Effector CD4-positive, alpha-beta T cell (primary cell): ENCODE results near the gene SRSF5.

Experiments used
- DNase-seq: peaks from one replicate; pipeline ENCODE4 v3.0.0-alpha.2; 2020

Gene SRSF5

DNA sequence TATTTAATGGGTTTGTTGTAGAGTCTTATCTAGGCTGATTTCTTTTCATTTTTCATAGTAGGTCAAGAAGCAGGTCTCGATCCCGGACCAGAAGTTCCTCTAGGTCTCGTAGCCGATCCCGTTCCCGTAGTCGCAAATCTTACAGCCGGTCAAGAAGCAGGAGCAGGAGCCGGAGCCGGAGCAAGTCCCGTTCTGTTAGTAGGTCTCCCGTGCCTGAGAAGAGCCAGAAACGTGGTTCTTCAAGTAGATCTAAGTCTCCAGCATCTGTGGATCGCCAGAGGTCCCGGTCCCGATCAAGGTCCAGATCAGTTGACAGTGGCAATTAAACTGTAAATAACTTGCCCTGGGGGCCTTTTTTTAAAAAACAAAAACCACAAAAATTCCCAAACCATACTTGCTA lies 4.2 kb downstream of the SRSF5 start:
- DNase-seq = no peak

DNA sequence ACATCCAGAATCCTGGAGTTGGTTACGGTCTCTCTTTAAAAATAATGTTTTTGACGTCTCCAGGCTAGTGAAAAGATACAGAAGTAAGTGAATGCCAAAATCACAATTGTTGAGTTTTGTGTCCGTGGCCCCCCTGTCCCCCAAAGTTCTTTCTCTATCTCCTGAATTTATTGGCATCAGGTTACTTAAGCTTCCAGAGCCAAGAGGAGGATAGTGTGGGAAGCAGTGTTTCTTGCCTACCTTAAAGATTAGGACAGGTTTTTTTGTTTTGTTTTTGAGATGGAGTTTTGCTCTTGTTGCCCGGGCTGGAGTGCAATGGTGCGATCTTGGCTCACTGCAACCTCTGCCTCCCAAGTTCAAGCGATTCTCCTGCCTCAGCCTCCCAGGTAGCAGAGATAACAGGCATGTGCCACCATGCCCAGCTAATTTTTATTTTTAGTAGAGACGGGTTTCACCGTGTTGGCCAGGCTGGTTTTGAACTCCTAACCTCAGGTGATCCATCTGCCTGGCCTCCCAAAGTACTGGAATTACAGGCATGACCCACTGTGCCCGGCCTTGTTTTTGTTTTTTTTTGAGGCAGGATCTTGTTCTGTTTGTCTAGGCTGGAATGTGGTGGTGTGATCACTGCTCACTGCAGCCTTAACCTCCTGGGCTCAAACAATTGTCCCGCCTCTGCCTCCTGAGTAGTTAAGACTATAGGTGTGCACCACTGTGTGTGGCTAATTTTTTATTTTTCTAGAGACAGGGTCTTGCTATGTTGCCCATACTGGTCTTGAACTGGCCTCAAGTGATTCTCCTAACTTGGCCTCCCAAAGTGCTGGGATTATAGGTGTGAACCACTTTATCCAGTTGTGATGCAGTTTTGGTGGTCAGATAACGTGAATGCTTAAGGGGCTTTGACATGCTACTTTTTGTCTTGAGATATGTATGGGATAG lies 5.4 kb downstream of the SRSF5 start:
- DNase-seq = no peak

GRCh38 chr14:69773571-69774276 lies 6.8 kb downstream of the SRSF5 start:
- DNase-seq = no peak

DNA sequence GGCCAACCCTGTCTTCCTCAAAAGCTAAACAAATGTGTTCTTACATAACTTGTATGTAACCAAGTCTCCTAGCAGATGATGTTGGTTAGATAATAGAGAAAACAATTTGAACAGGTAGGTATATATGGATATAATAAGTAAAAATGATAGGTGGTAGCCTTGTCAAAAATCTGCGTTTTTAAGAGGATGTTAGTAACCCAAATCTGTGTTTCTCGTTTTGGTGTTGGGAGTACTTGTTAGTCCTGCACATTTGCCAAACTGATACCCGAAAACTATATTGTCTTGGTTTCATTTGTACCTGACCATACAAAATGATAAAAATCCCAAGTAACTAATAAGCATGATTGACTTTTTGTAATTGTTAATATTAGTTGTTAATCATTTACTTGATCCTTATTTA lies 8.1 kb downstream of the SRSF5 start:
- DNase-seq = no peak

DNA sequence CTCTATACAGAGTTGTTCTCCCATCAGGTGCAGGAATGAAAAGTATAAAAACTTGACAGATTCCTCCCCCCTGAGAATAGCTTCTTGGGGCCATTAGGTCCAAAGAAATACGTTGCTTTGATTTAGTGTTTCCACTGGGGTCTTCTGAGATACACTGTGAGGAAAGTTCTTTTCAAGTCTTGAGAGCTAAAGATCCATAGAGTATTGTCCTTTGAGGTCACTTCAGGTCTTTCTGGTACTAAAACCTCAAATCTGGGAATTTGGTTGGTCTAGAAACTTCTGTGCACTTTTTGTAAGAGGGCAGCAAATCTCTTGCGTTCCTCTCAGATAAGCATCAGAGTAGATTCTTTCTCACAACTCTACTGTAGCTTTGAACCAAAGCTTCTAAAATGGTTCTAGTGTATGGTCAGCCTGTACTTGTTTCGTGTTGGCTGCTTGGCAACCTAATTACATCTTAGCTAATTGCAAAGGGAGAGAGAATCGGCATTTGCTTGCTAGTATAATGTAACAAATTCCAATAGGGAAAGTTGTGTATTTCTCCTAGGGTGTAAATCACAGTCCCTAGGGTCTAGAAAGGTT lies 10.0 kb downstream of the SRSF5 start:
- no peak for DNase-seq

- no peak for DNase-seq
These were observed 12.1 kb downstream of the SRSF5 start for GRCh38 chr14:69779088-69779487.

DNA sequence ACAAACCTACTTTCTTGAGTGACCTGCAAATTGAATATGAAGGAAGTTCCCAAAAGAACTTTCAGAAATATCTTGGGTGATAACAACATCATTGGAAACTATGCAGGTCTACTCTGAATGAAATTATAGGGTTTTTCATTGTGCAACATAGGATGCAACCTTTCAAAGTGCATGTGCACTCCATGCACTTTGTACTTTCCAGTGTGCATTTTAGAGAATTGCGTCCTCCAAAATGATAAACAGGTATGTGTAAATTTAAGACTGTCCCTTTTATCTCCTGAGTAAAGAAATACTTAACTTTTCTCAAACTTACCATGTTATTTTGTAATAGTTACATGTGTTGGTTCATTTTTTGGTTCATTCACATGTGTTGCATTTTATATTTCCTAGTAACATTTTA lies 13.2 kb downstream of the SRSF5 start:
- DNase-seq = no peak

DNA sequence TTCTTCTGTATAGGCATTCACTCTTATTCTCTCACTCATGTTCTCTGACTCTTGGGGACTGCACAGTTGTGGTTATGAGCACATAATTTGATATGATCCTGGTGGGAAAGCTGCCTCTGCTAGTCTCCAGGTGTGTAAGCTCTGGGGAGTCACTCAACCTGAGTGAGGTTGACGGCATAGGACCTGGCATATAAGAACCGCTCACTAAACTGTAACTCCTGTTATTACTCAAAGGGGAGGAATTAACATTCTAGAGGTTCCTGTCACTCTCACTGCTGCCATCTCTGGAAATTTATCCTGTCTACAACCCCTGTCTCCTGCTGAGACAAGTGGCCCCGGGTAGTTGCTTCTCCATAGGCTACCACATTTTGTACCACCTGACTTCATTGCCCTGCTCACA lies 14.0 kb downstream of the SRSF5 start:
- DNase-seq = no peak

DNA sequence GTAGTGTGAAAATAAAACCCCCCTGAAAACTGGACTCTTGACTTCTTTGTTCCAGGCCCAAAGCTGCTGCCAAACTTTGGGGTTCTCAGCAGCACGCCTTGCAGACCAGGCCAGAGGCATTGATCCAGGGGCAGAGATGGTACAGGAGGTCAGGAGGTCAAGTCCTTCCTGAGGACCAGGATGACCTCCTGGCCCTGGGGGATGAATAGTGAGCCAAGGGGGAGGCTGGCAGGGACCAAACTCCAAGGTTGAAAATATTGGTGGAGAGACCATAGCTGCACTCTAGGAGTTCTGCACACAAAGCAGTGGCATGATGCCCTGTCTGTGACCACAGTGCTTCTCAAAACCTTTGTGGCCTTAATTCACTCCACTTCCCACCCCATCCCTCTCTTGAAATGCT lies 18.0 kb downstream of the SRSF5 start:
- no peak for DNase-seq

DNA sequence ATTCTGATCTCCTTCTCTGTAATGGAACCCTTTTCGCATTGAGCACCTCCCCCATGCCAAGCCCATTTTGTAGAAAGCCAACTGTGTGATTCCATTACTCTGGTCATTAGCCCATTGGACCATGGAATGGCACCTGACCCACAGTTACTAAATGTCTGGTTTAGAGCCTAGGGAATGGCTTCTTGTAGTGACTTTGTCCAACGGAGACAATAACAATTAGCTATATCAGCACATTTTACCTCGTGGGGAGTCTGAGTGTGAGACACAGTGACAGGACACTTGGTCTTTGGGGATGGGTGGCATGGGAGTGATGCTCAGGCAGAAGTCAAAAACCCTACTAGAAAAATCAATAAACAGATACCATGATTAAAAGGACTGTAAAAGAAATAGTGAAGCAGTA lies 19.7 kb downstream of the SRSF5 start:
- no peak for DNase-seq

GRCh38 chr14:69789118-69789640 lies 22.2 kb downstream of the SRSF5 start:
- DNase-seq = no peak

GRCh38 chr14:69792887-69793421 lies 26.0 kb downstream of the SRSF5 start:
- DNase-seq = no peak

DNA sequence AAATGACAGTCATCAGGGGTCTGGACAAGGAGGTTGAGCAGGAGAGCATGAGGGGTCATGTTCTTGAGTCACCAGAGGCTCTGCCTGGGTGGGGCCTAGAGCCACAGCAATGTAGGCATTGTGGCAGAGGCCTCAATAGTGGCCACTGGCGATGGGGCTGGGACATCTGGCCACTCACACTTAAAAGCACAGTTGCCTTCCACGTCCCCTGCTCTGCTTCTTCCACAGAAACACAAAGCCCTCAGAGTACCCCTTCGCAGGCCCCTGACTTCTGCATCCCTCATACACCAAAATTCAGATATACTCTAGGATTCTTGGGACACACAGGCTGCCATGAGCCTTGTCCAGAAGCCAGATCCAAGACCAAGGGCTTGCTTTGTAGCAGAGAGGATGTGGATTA lies 27.8 kb downstream of the SRSF5 start:
- no peak for DNase-seq

GRCh38 chr14:69795691-69796090 lies 28.7 kb downstream of the SRSF5 start:
- no peak for DNase-seq

DNA sequence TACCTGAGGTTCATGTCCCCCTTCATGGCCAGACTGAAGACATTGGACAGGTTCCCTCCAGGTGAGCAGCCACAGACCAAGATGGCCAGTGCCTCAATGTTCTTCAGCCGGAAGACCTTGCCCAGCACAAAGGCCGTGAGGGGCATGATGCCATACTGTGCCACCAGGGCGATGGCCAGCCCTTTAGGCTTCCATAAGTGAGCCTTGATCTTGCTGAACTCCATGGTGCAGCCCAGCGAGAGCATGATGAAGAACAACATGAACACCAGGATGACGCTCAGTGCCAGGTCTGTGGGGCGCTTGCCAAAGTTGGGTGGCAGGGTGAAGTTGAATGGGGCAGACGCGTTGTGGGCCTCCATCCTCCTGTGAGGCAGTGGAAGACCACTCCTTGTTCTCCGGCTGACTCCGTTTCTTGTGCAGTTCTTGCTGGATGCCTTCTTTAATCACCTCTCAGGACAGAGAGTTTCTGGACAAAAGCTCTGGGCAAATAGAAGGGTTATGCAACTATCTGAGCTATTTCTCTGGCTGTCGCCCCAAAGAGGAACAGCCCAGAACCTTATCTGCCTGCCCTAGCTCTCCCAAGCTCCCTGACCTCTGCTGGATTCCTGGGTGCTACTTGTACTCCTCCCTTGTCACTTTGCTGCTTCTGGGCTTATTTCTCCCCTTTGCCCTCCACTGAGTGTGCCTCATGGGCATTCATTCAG lies 30.0 kb downstream of the SRSF5 start, which contains the start of gene SLC10A1:
SLC10A1 (minus strand) TSS at position 445 of the 704 bp plus-strand sequence; CDS start at position 359, 86 bp downstream.
- no peak for DNase-seq

DNA sequence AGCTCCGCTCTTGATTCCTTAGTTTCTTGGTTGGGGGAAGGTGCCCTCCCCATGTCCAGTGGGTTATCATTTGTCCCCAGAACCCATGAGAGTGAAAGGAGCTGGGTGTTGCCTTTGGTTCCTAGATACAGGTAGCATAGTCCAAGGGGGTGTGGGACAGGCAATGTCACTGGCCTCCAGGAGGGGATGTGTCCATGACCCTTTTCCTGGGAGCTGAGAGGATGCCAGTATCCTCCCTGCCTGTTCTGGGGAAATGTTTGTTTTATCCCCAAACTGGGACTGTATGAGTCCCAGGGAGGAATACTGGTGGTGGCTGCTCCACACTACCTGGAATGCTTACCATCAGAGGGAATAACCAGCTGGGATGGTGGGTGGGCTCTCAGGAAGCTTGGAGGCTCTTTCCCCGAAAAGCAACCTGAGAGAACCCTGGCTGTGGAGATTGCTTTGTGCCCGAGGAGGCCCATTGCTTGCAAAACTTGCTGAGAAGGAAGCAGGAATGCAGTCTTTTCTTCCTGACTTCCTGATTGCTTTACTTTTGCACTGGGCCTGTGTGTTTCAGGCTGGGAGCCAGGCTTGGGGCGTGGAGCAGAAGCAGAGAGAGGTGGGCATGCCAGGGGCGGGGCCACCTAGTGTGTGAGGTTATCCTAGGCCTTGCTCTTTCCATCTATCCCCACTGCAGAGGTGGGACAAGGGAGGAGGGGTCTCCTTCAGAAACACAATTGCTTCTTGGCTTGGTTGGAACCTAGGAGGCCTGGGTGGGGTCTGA lies 30.8 kb downstream of the SRSF5 start:
- DNase-seq = no peak

DNA sequence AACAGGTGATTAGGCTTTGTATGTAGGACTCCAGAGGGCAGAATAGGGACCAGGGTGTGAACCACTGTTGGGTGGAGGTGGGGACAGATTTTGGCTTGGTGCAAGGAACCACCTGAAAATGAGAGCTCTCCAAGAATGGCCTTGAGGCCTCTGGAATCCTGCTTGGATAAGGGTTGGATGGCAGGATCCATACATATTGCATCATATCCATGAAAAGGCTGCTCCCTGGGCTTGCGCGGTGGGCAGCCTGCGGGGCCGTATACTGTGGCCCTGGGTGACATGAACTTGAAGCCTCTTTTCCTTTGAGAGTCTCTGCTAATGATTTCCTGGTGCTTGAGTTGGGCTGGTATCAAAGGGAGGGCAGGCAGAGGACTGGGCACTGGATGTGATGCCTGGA lies 31.4 kb downstream of the SRSF5 start:
- DNase-seq = no peak

DNA sequence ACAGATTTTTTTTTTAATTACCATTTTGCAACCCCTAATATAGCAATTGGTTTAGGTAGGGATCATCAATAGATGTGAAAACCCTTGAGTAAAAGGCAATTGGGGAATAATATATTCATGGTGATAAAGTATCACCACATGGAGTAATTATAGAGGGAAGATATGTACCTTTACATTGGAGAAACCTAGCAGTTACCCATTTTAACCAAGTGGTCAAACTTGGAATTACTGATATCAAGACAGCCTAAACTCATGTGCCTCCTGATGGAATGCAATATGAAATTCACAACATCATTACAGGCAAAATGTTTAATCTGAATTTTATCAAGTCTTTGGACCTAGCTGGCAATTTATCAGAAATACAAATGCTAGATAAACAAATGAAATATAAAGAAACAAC lies 36.8 kb downstream of the SRSF5 start:
- DNase-seq = no peak

DNA sequence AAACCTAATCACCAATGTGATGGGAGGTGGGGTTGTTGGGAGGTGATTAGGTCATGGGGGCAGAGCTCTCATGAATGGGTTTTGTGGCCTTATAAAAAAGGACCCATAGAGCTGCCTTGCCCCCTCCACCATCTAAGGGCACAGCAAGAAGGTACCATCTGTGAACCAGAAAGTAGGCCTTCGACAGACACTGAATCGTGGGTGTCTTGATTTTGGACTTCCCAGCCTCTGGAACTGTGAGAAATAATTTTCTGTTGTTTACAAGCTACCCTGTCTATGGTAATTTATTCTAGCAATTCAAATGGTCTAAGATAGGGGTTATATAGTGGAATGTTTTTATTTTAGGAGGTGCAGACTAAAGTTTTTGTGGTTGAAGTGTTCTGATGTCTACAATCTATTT lies 38.0 kb downstream of the SRSF5 start:
- DNase-seq = no peak

DNA sequence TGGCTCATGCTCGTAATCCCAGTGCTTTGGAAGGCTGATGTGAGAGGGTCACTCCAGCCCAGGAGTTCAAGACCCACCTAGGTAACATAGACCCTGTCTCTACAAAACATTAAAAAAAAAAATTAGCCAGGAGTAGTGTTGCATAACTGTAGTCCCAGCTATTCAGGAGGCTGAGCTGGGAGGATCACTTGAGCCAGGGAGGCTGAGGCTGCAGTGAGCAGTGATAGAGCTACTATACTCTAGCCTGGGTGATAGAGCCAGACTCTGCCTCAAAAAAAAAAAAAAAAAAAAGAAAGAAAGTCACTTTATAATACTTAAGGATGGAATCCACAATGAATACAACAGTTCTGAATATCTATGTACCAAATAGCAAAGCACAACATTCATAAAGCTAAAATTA lies 40.2 kb downstream of the SRSF5 start:
- DNase-seq = no peak

DNA sequence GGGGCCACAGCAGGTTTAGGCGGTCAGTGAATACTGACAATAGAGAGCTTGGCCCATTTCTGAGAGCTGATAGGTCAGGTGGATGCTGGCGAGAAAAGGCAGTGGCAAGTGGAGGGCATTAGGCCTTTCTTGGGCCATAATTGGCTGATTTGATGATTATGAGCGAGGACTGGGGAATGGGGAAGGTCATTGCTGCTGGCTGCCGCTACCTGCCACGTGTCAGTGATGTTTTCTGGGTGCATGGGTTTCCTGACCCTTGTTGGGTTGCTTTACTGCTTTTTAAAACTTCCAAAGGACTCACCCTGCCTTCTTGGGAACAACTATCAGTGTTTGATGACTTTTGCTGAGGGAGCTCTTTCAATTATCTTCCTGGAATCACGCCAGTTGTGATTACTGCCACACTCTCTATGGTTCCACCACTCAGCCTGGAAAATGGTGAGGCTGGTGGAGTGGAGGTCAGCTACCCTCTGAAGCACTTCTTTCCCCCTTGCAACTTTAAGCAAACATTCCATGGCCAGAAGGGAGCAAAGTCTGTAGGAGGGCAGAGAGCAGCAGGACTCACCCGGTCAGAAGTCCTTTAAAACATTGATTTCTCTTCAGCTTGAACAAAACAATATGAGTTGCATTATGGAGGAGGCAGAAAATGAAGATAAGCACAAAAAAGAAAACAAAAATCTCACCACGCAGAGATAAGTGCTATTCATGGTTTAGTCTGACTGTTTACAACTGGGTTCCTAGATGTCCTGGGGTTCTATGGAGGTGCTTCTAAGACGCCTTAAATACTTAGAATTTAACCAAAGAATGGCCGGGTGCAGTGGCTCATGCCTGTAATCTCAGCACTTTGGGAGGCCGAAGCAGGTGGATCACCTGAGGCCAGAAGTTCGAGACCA lies 42.2 kb downstream of the SRSF5 start:
- DNase-seq = no peak
